Vagina (tissue), 2 donors: ENCODE results near the gene C12orf56.

Experiments
- POLR2A ChIP-seq, 2 donors: fragments of 450-650 bp; IDR thresholded peaks; one replicate each; pipeline ENCODE4 v1.6.1; 2017; ENCODE audit warnings: antibody characterized with exemption in 2 of 2, mild to moderate bottlenecking in 2 of 2, moderate library complexity in 2 of 2
- TF ChIP-seq, protein P1 (sequence below), 3 experiments: fragments of 450-650 bp in 2 of 3; fragments of 200-600 bp in 1 of 3; sonication (generic) in 1 of 3; IDR thresholded peaks; one replicate each; pipeline ENCODE4 v1.5.1; 2017 to 2019; ENCODE audit warnings: antibody characterized with exemption in 3 of 3, mild to moderate bottlenecking in 2 of 3, moderate library complexity in 2 of 3

- TF ChIP-seq, protein P1, sequence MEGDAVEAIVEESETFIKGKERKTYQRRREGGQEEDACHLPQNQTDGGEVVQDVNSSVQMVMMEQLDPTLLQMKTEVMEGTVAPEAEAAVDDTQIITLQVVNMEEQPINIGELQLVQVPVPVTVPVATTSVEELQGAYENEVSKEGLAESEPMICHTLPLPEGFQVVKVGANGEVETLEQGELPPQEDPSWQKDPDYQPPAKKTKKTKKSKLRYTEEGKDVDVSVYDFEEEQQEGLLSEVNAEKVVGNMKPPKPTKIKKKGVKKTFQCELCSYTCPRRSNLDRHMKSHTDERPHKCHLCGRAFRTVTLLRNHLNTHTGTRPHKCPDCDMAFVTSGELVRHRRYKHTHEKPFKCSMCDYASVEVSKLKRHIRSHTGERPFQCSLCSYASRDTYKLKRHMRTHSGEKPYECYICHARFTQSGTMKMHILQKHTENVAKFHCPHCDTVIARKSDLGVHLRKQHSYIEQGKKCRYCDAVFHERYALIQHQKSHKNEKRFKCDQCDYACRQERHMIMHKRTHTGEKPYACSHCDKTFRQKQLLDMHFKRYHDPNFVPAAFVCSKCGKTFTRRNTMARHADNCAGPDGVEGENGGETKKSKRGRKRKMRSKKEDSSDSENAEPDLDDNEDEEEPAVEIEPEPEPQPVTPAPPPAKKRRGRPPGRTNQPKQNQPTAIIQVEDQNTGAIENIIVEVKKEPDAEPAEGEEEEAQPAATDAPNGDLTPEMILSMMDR (IDR thresholded peaks at IDR 0.05): no peak
- no peak for TF ChIP-seq POLR2A (IDR thresholded peaks at IDR 0.05)
Measured at GRCh38 chr12:64296301-64296700, 94.3 kb downstream of the C12orf56 start.
